Measurements from ENCODE around the gene HCN3.
A peak's percentile ranks its signal among the peaks of the same experiment; 100 is the strongest.
"Not testable (repeated sequence)": the region's sequence is repeated elsewhere in the genome, so short reads cannot be mapped to it uniquely, and the experiment has no call there.

Gene HCN3

GRCh38 chr1:155318082-155318481 is 40.8 kb downstream of the HCN3 start:
- no peak for DNase-seq

GRCh38 chr1:155319536-155319935 is 42.3 kb downstream of the HCN3 start:
- DNase-seq = no peak

GRCh38 chr1:155320252-155320651 is 43.0 kb downstream of the HCN3 start:
- no peak for DNase-seq

GRCh38 chr1:155320661-155321617 is 43.7 kb downstream of the HCN3 start, which contains the start of gene RUSC1:
Gene RUSC1, plus strand, starts transcription at chr1:155320894. Its CDS starts 880 bp downstream, at chr1:155321774.
- DNase-seq = peak; percentile 58

GRCh38 chr1:155321639-155322503 is 44.6 kb downstream of the HCN3 start:
- DNase-seq = no peak

GRCh38 chr1:155322571-155322952 is 45.3 kb downstream of the HCN3 start:
- no peak for DNase-seq

GRCh38 chr1:155322953-155323728 is 45.9 kb downstream of the HCN3 start:
- peak; percentile 93 for DNase-seq

GRCh38 chr1:155323729-155324036 is 46.4 kb downstream of the HCN3 start:
- peak; percentile 90 for DNase-seq

GRCh38 chr1:155324037-155324716 is 46.9 kb downstream of the HCN3 start:
- peak; percentile 95 for DNase-seq

- DNase-seq = peak; percentile 38
Observed at GRCh38 chr1:155324717-155325602, 47.7 kb downstream of the HCN3 start.

GRCh38 chr1:155325603-155325893 is 48.3 kb downstream of the HCN3 start:
- no peak for DNase-seq

GRCh38 chr1:155326020-155326526 is 48.8 kb downstream of the HCN3 start:
- no peak for DNase-seq

- no peak for DNase-seq
Observed at GRCh38 chr1:155326631-155327037, 49.4 kb downstream of the HCN3 start.

- no peak for DNase-seq
Observed at GRCh38 chr1:155327981-155328380, 50.7 kb downstream of the HCN3 start.

- DNase-seq = not testable (repeated sequence)
Observed at GRCh38 chr1:155328856-155329255, 51.6 kb downstream of the HCN3 start.

GRCh38 chr1:155329980-155330598 is 52.8 kb downstream of the HCN3 start:
- DNase-seq = no peak

GRCh38 chr1:155334962-155335361 is 57.7 kb downstream of the HCN3 start:
- no peak for DNase-seq
